SU-DHL-6 (cell line): ENCODE results near the gene UBTD2.

Experiments used
- CTCF ChIP-seq: fragments of 200-600 bp; sonication (generic); IDR thresholded peaks from one replicate; pipeline ENCODE4 v1.5.1; 2017; ENCODE audit warnings: antibody characterized with exemption, mild to moderate bottlenecking, low read length, moderate library complexity; ENCODE audit not compliant: insufficient read depth, poor library complexity, severe bottlenecking
- EZH2phosphoT487 ChIP-seq: fragments of 200-600 bp; sonication (generic), shearing (Covaris generic); conservative IDR thresholded peaks from 2 replicates; pipeline ENCODE4 v1.6.1; 2018; ENCODE audit warnings: mild to moderate bottlenecking, antibody characterized with exemption, low read length, moderate library complexity, mixed read lengths

- TF ChIP-seq CTCF: no peak
- TF ChIP-seq EZH2phosphoT487: no peak
Measured at GRCh38 chr5:172187118-172188032, 96.2 kb downstream of the UBTD2 start.
